ENCODE results near the gene ERP29. TPM values are rescaled to one million over a fixed set of nuclear protein-coding genes. Genes with fewer than 3 reads are reported as not detected.
A peak's percentile ranks its signal among the peaks of the same experiment; 100 is the strongest.

ERP29 gene
- total and polyA plus RNA-seq, 2 of the 13 experiments (the other 11 are each of a cell fraction or from before 2014, with no cell fraction given) = 111 to 147 TPM

- TF ChIP-seq ZNF800 (CRISPR knock-in tag; IDR thresholded peaks at IDR 0.05) (no peak; the same call in 1 of the 2 replicates), ZNF792 (CRISPR knock-in tag; IDR thresholded peaks at IDR 0.05) (no peak), ZNF326 (CRISPR knock-in tag; IDR thresholded peaks at IDR 0.05; ENCODE audit: borderline replicate concordance) (no peak), ELF4 (CRISPR knock-in tag; IDR thresholded peaks at IDR 0.05; ENCODE audit: borderline replicate concordance) (no peak), ARNT2 (CRISPR knock-in tag; IDR thresholded peaks at IDR 0.05; ENCODE audit: low read depth) (peak; percentile 51; the same call in 1 of the 2 replicates), ZNF547 (CRISPR knock-in tag; IDR thresholded peaks at IDR 0.05) (peak; percentile 77; the same call in 1 of the 2 replicates), PHF21A (CRISPR knock-in tag; IDR thresholded peaks at IDR 0.05) (no peak; the same call in 1 of the 2 replicates), SMYD3 (CRISPR knock-in tag; IDR thresholded peaks at IDR 0.05) (peak; percentile 77), HNRNPL (IDR thresholded peaks at IDR 0.05; ENCODE audit: low read depth, low read length) (no peak; the same call in 1 of the 2 replicates), TCF7L2 (IDR thresholded peaks at IDR 0.05; ENCODE audit: low read depth, low read length) (no peak), RBM39 (IDR thresholded peaks at IDR 0.05; ENCODE audit: low read depth, low read length, poor library complexity, severe bottlenecking) (no peak), ZFY (CRISPR knock-in tag; IDR thresholded peaks at IDR 0.05) (peak; percentile 95), FIP1L1 (IDR thresholded peaks at IDR 0.05; ENCODE audit: borderline replicate concordance, insufficient read depth, low read depth, low read length) (no peak), ZSCAN25 (CRISPR knock-in tag; IDR thresholded peaks at IDR 0.05) (peak; percentile 51; the same call in 1 of the 2 replicates), ZNF30 (CRISPR knock-in tag; IDR thresholded peaks at IDR 0.05) (peak; percentile 64; the same call in 1 of the 2 replicates), GATAD1 (CRISPR knock-in tag; IDR thresholded peaks at IDR 0.05) (peak; percentile 84), ZNF224 (CRISPR knock-in tag; IDR thresholded peaks at IDR 0.05) (peak; percentile 58), RFX1 (IDR thresholded peaks at IDR 0.05) (no peak), TGIF2 (CRISPR knock-in tag; IDR thresholded peaks at IDR 0.05) (no peak; the same call in 1 of the 2 replicates), ZBTB34 (CRISPR knock-in tag; IDR thresholded peaks at IDR 0.05) (0 out of 2 replicates have a peak, but pooled peaks have one; percentile 20)
- TF ChIP-seq, protein P1, sequence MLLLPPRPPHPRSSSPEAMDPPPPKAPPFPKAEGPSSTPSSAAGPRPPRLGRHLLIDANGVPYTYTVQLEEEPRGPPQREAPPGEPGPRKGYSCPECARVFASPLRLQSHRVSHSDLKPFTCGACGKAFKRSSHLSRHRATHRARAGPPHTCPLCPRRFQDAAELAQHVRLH (CRISPR knock-in tag; IDR thresholded peaks at IDR 0.05; ENCODE audit: borderline replicate concordance, low read depth) = peak; percentile 78
- TF ChIP-seq, protein P2, sequence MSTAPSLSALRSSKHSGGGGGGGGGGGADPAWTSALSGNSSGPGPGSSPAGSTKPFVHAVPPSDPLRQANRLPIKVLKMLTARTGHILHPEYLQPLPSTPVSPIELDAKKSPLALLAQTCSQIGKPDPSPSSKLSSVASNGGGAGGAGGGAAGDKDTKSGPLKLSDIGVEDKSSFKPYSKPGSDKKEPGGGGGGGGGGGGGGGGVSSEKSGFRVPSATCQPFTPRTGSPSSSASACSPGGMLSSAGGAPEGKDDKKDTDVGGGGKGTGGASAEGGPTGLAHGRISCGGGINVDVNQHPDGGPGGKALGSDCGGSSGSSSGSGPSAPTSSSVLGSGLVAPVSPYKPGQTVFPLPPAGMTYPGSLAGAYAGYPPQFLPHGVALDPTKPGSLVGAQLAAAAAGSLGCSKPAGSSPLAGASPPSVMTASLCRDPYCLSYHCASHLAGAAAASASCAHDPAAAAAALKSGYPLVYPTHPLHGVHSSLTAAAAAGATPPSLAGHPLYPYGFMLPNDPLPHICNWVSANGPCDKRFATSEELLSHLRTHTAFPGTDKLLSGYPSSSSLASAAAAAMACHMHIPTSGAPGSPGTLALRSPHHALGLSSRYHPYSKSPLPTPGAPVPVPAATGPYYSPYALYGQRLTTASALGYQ (CRISPR knock-in tag; IDR thresholded peaks at IDR 0.05) = no peak; the same call in 1 of the 2 replicates
- TF ChIP-seq, protein P3, sequence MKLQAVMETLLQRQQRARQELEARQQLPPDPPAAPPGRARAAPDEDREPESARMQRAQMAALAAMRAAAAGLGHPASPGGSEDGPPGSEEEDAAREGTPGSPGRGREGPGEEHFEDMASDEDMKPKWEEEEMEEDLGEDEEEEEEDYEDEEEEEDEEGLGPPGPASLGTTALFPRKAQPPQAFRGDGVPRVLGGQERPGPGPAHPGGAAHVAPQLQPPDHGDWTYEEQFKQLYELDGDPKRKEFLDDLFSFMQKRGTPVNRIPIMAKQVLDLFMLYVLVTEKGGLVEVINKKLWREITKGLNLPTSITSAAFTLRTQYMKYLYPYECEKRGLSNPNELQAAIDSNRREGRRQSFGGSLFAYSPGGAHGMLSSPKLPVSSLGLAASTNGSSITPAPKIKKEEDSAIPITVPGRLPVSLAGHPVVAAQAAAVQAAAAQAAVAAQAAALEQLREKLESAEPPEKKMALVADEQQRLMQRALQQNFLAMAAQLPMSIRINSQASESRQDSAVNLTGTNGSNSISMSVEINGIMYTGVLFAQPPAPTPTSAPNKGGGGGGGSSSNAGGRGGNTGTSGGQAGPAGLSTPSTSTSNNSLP (IDR thresholded peaks at IDR 0.05; ENCODE audit: low read depth, low read length) = no peak
Measured at GRCh38 chr12:112012775-112013600, at the start of gene ERP29, which contains the start of gene TMEM116 (continued).
